Natural killer cell (primary cell): ENCODE results near the gene COL23A1. TPM values are rescaled to one million over a fixed set of nuclear protein-coding genes. Genes with fewer than 3 reads are reported as not detected.

Experiments
- ATAC-seq, 3 donors: fragments of 150-1000 bp in 2 of 3; fragments of 200-7000 bp in 1 of 3; cut with Tn5 transposase; 1 replicate in 1 of 3; 2 replicates in 2 of 3; pipeline ENCODE4 v1.10.0; 2021; ENCODE audit warnings: mild to moderate bottlenecking in 2 of 3, moderate library complexity in 2 of 3
- DNase-seq, 2 donors: peaks; one replicate each; pipeline versions ENCODE4 v3.0.0 to v3.0.0-alpha.2; 2013 to 2021; ENCODE audit warnings: mixed read lengths in 1 of 2
- H3K27ac ChIP-seq: one replicate; pipeline ENCODE4 v1.5.1; 2013; ENCODE audit warnings: mild to moderate bottlenecking, low read length
- H3K27me3 ChIP-seq: one replicate; pipeline ENCODE4 v1.6.1; 2013; ENCODE audit warnings: low read length; ENCODE audit not compliant: control insufficient read depth, insufficient read depth
- H3K36me3 ChIP-seq: one replicate; pipeline ENCODE4 v1.6.1; 2013; ENCODE audit warnings: low read length; ENCODE audit not compliant: control insufficient read depth, insufficient read depth
- H3K4me1 ChIP-seq: one replicate; pipeline ENCODE4 v1.6.1; 2013; ENCODE audit warnings: low read length; ENCODE audit not compliant: control insufficient read depth, insufficient read depth
- H3K4me3 ChIP-seq: one replicate; pipeline ENCODE4 v1.5.1; 2013; ENCODE audit warnings: low read length
- H3K9me3 ChIP-seq: one replicate; pipeline ENCODE4 v1.6.1; 2013; ENCODE audit warnings: low read length; ENCODE audit not compliant: control insufficient read depth, insufficient read depth
- H3K27ac Mint-ChIP-seq, 2 donors: one replicate each; pipeline ENCODE4 v1.8.0; 2022; ENCODE audit warnings: mild to moderate bottlenecking in 2 of 2, mixed read lengths in 2 of 2, moderate library complexity in 1 of 2
- H3K27me3 Mint-ChIP-seq, 2 donors: one replicate each; pipeline ENCODE4 v1.8.0; 2022; ENCODE audit warnings: low read depth in 2 of 2, mixed read lengths in 2 of 2
- H3K36me3 Mint-ChIP-seq: one replicate; pipeline ENCODE4 v1.8.0; 2022; ENCODE audit warnings: mixed read lengths
- H3K4me1 Mint-ChIP-seq, 2 donors: one replicate each; pipeline ENCODE4 v1.8.0; 2022; ENCODE audit warnings: mixed read lengths in 2 of 2
- H3K4me3 Mint-ChIP-seq: one replicate; pipeline ENCODE4 v1.8.0; 2022; ENCODE audit warnings: mild to moderate bottlenecking, moderate library complexity, mixed read lengths
- H3K9me3 Mint-ChIP-seq, 2 donors: one replicate each; pipeline ENCODE4 v1.8.0; 2022; ENCODE audit warnings: mixed read lengths in 2 of 2
- CTCF ChIP-seq: fragments of 200-600 bp; IDR thresholded peaks from one replicate; pipeline ENCODE4 v1.8.0; 2022; ENCODE audit warnings: antibody characterized with exemption
- WGBS: methylation state at CpG from one replicate; pipeline ENCODE4 v1.1.7; 2013; ENCODE audit warnings: missing lambda C conversion rate; ENCODE audit not compliant: insufficient coverage; 5-methylcytosine and 5-hydroxymethylcytosine counted together
- intact Hi-C: fragments of 100-400 bp; cut with micrococcal nuclease; formaldehyde crosslinking; loops from one replicate; pipeline ENCODE4 v1.14.2; 2022
- total RNA-seq, 4 donors: library from RNA; stranded (reverse); fragments of 120-200 nt in 1 of 4; gene quantifications; one replicate each; pipeline versions ENCODE4 v1.2.3 to v1.2.4, GENCODE V29; 2013 to 2022

The COL23A1 gene
- total RNA-seq, 3 donors from 2014 or later (not counting 1 experiment from before 2014, with no cell fraction given): 0.15 TPM; not detected in 2

- WGBS: 82% methylated on average over 9 of the region's 9 CpGs
- H3K27me3 ChIP-seq: no peaks in the 10 kb centered on the region
- peaks cover 8 to 11% of the 10 kb centered on the region in 2 donors for H3K27me3 Mint-ChIP-seq
- H3K4me1 ChIP-seq: peaks cover 14% of the 10 kb centered on the region
- H3K36me3 ChIP-seq: no peaks in the 10 kb centered on the region
- H3K27ac Mint-ChIP-seq: no peak overlapping the region
- no peak overlapping the region for H3K4me3 ChIP-seq
- no peak overlapping the region for H3K27ac ChIP-seq
- no peak overlapping the region for H3K4me3 Mint-ChIP-seq
- no peak for TF ChIP-seq CTCF
- intact Hi-C loops: no loop called here
- no peaks in the 10 kb centered on the region for H3K9me3 Mint-ChIP-seq
- no peaks in the 10 kb centered on the region for H3K9me3 ChIP-seq
- ATAC-seq (no peak), DNase-seq (no peak)
- no peaks in the 10 kb centered on the region for H3K36me3 Mint-ChIP-seq
- H3K4me1 Mint-ChIP-seq: peaks cover 0 to 22% of the 10 kb centered on the region in 2 donors
These were observed 230.5 kb downstream of the COL23A1 start for GRCh38 chr5:178359738-178360137.

- Histone ChIP-seq H3K4me3 (no peak overlapping the region), H3K36me3 (no peaks in the 10 kb centered on the region), H3K9me3 (no peaks in the 10 kb centered on the region), H3K4me1 (peaks cover 9% of the 10 kb centered on the region), H3K27ac (no peak overlapping the region), H3K27me3 (no peaks in the 10 kb centered on the region)
- Mint-ChIP-seq H3K27me3 (peaks cover 8 to 11% of the 10 kb centered on the region in 2 donors), H3K4me1 (peaks cover 0 to 22% of the 10 kb centered on the region in 2 donors), H3K27ac (no peak overlapping the region), H3K4me3 (no peak overlapping the region), H3K36me3 (no peaks in the 10 kb centered on the region), H3K9me3 (no peaks in the 10 kb centered on the region)
- peak in 1 of 3 donors; percentile 18 for ATAC-seq
- intact Hi-C loops: no loop called here
- no peak for DNase-seq
- TF ChIP-seq CTCF: no peak
- 94% methylated on average over 5 of the region's 5 CpGs for WGBS
These were observed 232.5 kb downstream of the COL23A1 start for GRCh38 chr5:178357678-178358077.

DNA sequence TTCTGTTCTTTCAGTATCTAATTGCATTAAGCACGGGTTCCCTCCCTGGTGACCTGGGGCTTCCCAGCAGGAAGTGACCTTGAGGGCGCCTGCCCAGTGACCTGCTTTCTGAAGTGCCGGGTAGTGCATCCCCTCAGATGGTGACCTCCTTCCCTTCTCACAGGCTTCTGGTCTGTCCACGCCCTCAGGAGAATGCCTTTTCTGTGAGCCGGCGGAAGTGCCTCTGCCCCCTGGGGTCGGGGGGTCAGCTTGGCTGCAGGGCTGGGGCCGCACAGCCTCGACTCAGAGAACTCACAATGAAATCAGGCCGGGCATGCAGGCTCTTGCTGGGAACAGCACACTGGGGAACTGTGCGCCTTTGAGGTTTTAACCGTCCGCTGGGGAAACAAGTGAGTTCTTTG is 233.1 kb downstream of the COL23A1 start:
- Mint-ChIP-seq H3K36me3 (no peaks in the 10 kb centered on the region), H3K27me3 (peaks cover 8 to 11% of the 10 kb centered on the region in 2 donors), H3K4me1 (peaks cover 0 to 22% of the 10 kb centered on the region in 2 donors), H3K27ac (no peak overlapping the region), H3K9me3 (no peaks in the 10 kb centered on the region), H3K4me3 (no peak overlapping the region)
- H3K4me1 ChIP-seq: peaks cover 9% of the 10 kb centered on the region
- H3K9me3 ChIP-seq: no peaks in the 10 kb centered on the region
- no peaks in the 10 kb centered on the region for H3K27me3 ChIP-seq
- ATAC-seq: peak in 2 of 3 donors; percentile 34 to 65
- H3K36me3 ChIP-seq: no peaks in the 10 kb centered on the region
- no peak for TF ChIP-seq CTCF
- no peak for DNase-seq
- H3K27ac ChIP-seq: no peak overlapping the region
- intact Hi-C loops: no loop called here
- H3K4me3 ChIP-seq: no peak overlapping the region
- WGBS: 32% methylated on average over 13 of the region's 13 CpGs

- Mint-ChIP-seq H3K36me3 (no peaks in the 10 kb centered on the region), H3K4me3 (no peak overlapping the region), H3K9me3 (no peaks in the 10 kb centered on the region), H3K4me1 (peaks cover 0 to 22% of the 10 kb centered on the region in 2 donors), H3K27ac (no peak overlapping the region), H3K27me3 (peaks cover 8 to 11% of the 10 kb centered on the region in 2 donors)
- ATAC-seq (no peak), DNase-seq (no peak)
- 6% methylated on average over 13 of the region's 13 CpGs for WGBS
- Histone ChIP-seq H3K4me3 (no peak overlapping the region), H3K4me1 (peaks cover 9% of the 10 kb centered on the region), H3K27ac (no peak overlapping the region), H3K9me3 (no peaks in the 10 kb centered on the region), H3K36me3 (no peaks in the 10 kb centered on the region), H3K27me3 (no peaks in the 10 kb centered on the region)
- TF ChIP-seq CTCF: no peak
- intact Hi-C loops: no loop called here
These were observed 233.7 kb downstream of the COL23A1 start for GRCh38 chr5:178356431-178356872.
